H1 (cell line): ENCODE data around the gene DRD2. TPM values are rescaled to one million over a fixed set of nuclear protein-coding genes. Genes with fewer than 3 reads are reported as not detected.

Experiments
- BACH1 ChIP-seq: IDR thresholded peaks from 2 replicates; pipeline ENCODE4 v1.6.1; 2012; ENCODE audit warnings: low read length, improper control_type of control experiment
- CTCF ChIP-seq, 3 experiments: IDR thresholded peaks; 1 replicate in 2 of 3; 2 replicates in 1 of 3; pipeline versions ENCODE4 v1.5.1 to v1.6.1; 2011; ENCODE audit warnings: low read length in 3 of 3, mild to moderate bottlenecking in 3 of 3, inconsistent platforms in 2 of 3, low read depth in 1 of 3, moderate library complexity in 1 of 3; ENCODE audit not compliant: insufficient read depth in 1 of 3; ENCODE audit errors: control extremely low read depth in 1 of 3
- HDAC2 ChIP-seq, 2 experiments: fragments of 300-600 bp in 1 of 2; sonication (generic) in 1 of 2; IDR thresholded peaks; 2 replicates each; pipeline ENCODE4 v1.6.1; 2011 to 2012; ENCODE audit warnings: low read depth in 2 of 2, low read length in 2 of 2, mild to moderate bottlenecking in 2 of 2, moderate library complexity in 2 of 2, borderline replicate concordance in 1 of 2, inconsistent platforms in 1 of 2
- KDM5A ChIP-seq: fragments of 200-600 bp; IDR thresholded peaks from 2 replicates; pipeline ENCODE4 v1.7.1; 2012; ENCODE audit warnings: mild to moderate bottlenecking, low read length, inconsistent platforms, mixed read lengths
- POLR2A ChIP-seq, 2 experiments: IDR thresholded peaks; 1 replicate in 1 of 2; 2 replicates in 1 of 2; pipeline ENCODE4 v1.6.1; 2011; ENCODE audit warnings: low read depth in 2 of 2, low read length in 2 of 2, mild to moderate bottlenecking in 2 of 2; ENCODE audit errors: control extremely low read depth in 1 of 2
- TAF1 ChIP-seq: IDR thresholded peaks from 2 replicates; pipeline ENCODE4 v1.6.1; 2011; ENCODE audit warnings: mild to moderate bottlenecking, low read depth, low read length
- ZNF274 ChIP-seq: IDR thresholded peaks from 2 replicates; pipeline ENCODE4 v1.7.0; 2012; ENCODE audit warnings: low read length, borderline replicate concordance; ENCODE audit errors: extremely low read depth
- polyA plus RNA-seq, 7 experiments: library from polyadenylated mRNA; depleted of rRNA in 3 of 7; stranded (reverse) in 5 of 7; unstranded in 2 of 7; fragments of >200 nt in 5 of 7; fragments of 200-250 nt in 2 of 7; gene quantifications; 1 replicate in 5 of 7; 2 replicates in 1 of 7; 4 replicates in 1 of 7; pipeline versions ENCODE4 v1.2.1 to v1.2.3, GENCODE V29; 2011 to 2013; ENCODE audit warnings: missing spikeins in 2 of 7, mixed read lengths in 2 of 7
- total RNA-seq: library from RNA; stranded (reverse); fragmentation: NEBNext Ultra II Directional; extraction: Animal tissue kit (Norgen Biotek cat#: 25700); gene quantifications from 2 replicates; pipeline ENCODE4 v1.2.1, GENCODE V29; 2021

Gene DRD2
- total and polyA plus RNA-seq, 2 of the 8 experiments (the other 6 are each of a cell fraction or from before 2014, with no cell fraction given) = 0.26 to 0.41 TPM

GRCh38 chr11:113405724-113406478 lies 69.3 kb downstream of the DRD2 start (continued):
- TF ChIP-seq HDAC2 (IDR thresholded peaks at IDR 0.05; ENCODE audit: borderline replicate concordance in 1 of 2, low read depth in 2 of 2, low read length in 2 of 2) (no peak), BACH1 (no peak), TAF1 (no peak), CTCF (IDR thresholded peaks at IDR 0.05; ENCODE audit: control extremely low read depth in 1 of 3, insufficient read depth in 1 of 3, low read depth in 1 of 3, low read length in 3 of 3) (no peak), ZNF274 (no peak), KDM5A (no peak), POLR2A (IDR thresholded peaks at IDR 0.05; ENCODE audit: control extremely low read depth in 1 of 2, low read depth in 2 of 2, low read length in 2 of 2) (no peak)
